Right lobe of liver (tissue), 6 donors: ENCODE measurements around the gene INTS1. TPM values are rescaled to one million over a fixed set of nuclear protein-coding genes. Genes with fewer than 3 reads are reported as not detected.

Source experiments
- ATAC-seq, 4 donors: fragments of 200-7000 bp; cut with Tn5 transposase; one replicate each; pipeline ENCODE4 v1.9.1; 2020; ENCODE audit warnings: mild to moderate bottlenecking in 4 of 4, moderate library complexity in 4 of 4
- DNase-seq, 3 donors: peaks; one replicate each; pipeline ENCODE4 v3.0.0-alpha.2; 2020
- H3K27ac ChIP-seq, 3 donors: fragments of 200-600 bp; one replicate each; pipeline ENCODE4 v1.8.0; 2022
- H3K27me3 ChIP-seq, 2 donors: fragments of 200-600 bp; one replicate each; pipeline ENCODE4 v1.8.0; 2022
- H3K36me3 ChIP-seq, 4 donors: fragments of 200-600 bp; sonication (generic) in 1 of 4; one replicate each; pipeline versions ENCODE4 v1.5.1 to v1.8.0; 2017 to 2022; ENCODE audit warnings: control low read depth in 1 of 4
- H3K4me1 ChIP-seq, 4 donors: fragments of 200-600 bp; sonication (generic) in 1 of 4; one replicate each; pipeline versions ENCODE4 v1.5.1 to v1.8.0; 2017 to 2022; ENCODE audit warnings: control low read depth in 1 of 4
- H3K4me3 ChIP-seq, 3 donors: fragments of 200-600 bp; one replicate each; pipeline ENCODE4 v1.8.0; 2022
- H3K9me3 ChIP-seq, 4 donors: fragments of 200-600 bp; sonication (generic) in 1 of 4; one replicate each; pipeline versions ENCODE4 v1.5.1 to v1.8.0; 2017 to 2022; ENCODE audit warnings: control low read depth in 1 of 4
- POLR2A ChIP-seq: fragments of 450-650 bp; IDR thresholded peaks from one replicate; pipeline ENCODE4 v1.6.1; 2017; ENCODE audit warnings: antibody characterized with exemption, mild to moderate bottlenecking
- WGBS: methylation state at CpG from one replicate; pipeline ENCODE4 v1.1.6; 2018; ENCODE audit warnings: low coverage, low lambda C conversion rate; ENCODE audit not compliant: insufficient coverage; ENCODE audit errors: missing lambda C conversion rate; 5-methylcytosine and 5-hydroxymethylcytosine counted together
- intact Hi-C, 2 donors: fragments of 100-400 bp; cut with DNase I; formaldehyde crosslinking; loops; one replicate each; pipeline versions ENCODE4 v1.11.2 to v1.14.1; 2022
- total RNA-seq, 6 experiments: library from RNA; depleted of rRNA in 2 of 6; stranded (reverse); fragments of >200 nt in 2 of 6; fragmentation: NEBNext Ultra II Directional in 3 of 6; extraction: Animal tissue kit (Norgen Biotek cat#: 25700) in 3 of 6; gene quantifications; one replicate each; pipeline versions ENCODE4 v1.1.0 to v1.2.4, GENCODE V29; 2016 to 2023
- TF ChIP-seq, protein P1 (sequence below), 4 donors: fragments of 200-600 bp in 3 of 4; fragments of 450-650 bp in 1 of 4; IDR thresholded peaks; one replicate each; pipeline versions ENCODE4 v1.5.1 to v1.8.0; 2016 to 2022; ENCODE audit warnings: antibody characterized with exemption in 4 of 4, mild to moderate bottlenecking in 2 of 4
- donor health status: DM: no; HTN: yes; CAD: no.
- donor health status: DM: no; HTN: no; CAD: no.
- donor health status: DM: no; HTN: no; CAD: no.
- donor health status: DM: no; HTN: yes; CAD: no.
- donor health status: DM: no; HTN: yes; CAD: no.

The INTS1 gene
- total RNA-seq, 6 experiments from 2014 or later: 30.1 to 49.6 (median 41.2) TPM

DNA sequence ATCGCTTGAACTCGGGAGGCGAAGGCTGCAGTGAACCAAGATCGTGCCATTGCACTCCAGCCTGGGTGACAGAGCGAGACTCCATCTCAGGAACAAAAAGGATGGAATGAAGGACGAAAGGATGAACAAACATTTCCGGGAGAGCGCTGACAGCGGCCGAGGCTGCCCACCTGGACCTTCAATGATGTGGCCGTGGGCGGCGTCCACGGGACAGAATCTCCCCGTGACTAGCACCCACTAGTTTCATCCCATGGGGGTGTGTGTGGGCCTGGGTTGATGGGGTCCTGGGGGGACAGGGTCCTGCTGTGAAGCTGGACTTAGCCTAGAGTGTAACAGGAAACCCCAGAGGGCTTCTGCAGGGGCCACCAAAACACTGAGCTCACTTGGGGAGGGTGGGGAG is 77.7 kb downstream of the INTS1 start:
- intact Hi-C loops: loop anchor here in 1 of 2 donors (10.0 kb wide), 1 partner anchor 48 kb away; no protein-coding TSS in a partner anchor
- TF ChIP-seq, protein P1, sequence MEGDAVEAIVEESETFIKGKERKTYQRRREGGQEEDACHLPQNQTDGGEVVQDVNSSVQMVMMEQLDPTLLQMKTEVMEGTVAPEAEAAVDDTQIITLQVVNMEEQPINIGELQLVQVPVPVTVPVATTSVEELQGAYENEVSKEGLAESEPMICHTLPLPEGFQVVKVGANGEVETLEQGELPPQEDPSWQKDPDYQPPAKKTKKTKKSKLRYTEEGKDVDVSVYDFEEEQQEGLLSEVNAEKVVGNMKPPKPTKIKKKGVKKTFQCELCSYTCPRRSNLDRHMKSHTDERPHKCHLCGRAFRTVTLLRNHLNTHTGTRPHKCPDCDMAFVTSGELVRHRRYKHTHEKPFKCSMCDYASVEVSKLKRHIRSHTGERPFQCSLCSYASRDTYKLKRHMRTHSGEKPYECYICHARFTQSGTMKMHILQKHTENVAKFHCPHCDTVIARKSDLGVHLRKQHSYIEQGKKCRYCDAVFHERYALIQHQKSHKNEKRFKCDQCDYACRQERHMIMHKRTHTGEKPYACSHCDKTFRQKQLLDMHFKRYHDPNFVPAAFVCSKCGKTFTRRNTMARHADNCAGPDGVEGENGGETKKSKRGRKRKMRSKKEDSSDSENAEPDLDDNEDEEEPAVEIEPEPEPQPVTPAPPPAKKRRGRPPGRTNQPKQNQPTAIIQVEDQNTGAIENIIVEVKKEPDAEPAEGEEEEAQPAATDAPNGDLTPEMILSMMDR (IDR thresholded peaks at IDR 0.05): no peak
- TF ChIP-seq POLR2A: no peak
- H3K27me3 ChIP-seq: no peaks in the 10 kb centered on the region
- no peaks in the 10 kb centered on the region for H3K9me3 ChIP-seq
- WGBS: 76% methylated on average over 6 of the region's 15 CpGs
- no peaks in the 10 kb centered on the region for H3K36me3 ChIP-seq
- no peak for ATAC-seq
- H3K4me3 ChIP-seq: no peak overlapping the region
- H3K27ac ChIP-seq: no peak overlapping the region
- no peaks in the 10 kb centered on the region for H3K4me1 ChIP-seq
- DNase-seq: no peak

DNA sequence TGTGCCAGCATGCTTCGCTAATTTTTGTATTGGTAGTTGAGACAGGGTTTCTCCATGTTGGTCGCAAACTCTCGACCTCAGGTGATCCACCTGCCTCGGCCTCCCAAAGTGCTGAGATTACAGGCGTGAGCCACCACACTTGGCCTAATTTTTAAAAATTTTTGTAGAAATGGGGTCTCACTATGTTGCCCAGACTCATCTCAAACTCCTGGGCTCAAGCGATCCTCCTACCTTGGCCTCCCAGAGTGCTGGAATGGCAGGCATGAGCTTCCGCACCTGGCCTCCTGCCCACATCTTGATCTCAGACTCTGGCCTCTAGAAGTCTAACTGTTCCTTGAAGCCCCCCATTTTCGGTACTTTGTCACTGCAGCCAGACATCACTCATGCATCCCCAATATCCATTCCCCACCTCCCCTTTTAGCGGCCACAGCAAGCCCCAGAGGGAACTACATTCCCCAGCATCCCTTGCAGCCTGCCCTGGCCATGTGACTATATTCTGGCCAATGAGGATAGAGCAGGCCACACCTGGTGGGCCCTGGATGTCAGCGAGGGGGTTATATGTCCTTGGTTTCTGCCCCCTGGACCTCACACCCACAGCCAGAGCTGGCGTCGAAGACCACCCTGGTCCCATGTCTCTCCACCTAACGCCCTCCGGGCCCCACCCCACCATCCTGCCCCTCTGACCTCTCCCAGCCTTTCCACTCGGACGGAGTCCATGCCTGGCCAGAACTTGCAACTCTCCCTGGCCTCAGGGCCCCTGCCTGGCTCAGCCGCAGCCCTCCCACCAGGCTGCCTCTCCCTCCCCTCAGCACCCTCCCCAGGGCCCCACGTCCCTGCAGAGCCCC is 78.7 kb downstream of the INTS1 start:
- ATAC-seq: peak in 1 of 4 donors; percentile 24
- DNase-seq: no peak
- no peak for TF ChIP-seq POLR2A
- TF ChIP-seq, protein P1 (IDR thresholded peaks at IDR 0.05): no peak
- intact Hi-C loops: loop anchor here in 1 of 2 donors (10.0 kb wide), 1 partner anchor 49 kb away; no protein-coding TSS in a partner anchor
- H3K9me3 ChIP-seq: no peaks in the 10 kb centered on the region
- no peaks in the 10 kb centered on the region for H3K36me3 ChIP-seq
- H3K4me1 ChIP-seq: no peaks in the 10 kb centered on the region
- H3K4me3 ChIP-seq: no peak overlapping the region
- 50% methylated on average over 15 of the region's 18 CpGs for WGBS
- no peaks in the 10 kb centered on the region for H3K27me3 ChIP-seq
- H3K27ac ChIP-seq: no peak overlapping the region

DNA sequence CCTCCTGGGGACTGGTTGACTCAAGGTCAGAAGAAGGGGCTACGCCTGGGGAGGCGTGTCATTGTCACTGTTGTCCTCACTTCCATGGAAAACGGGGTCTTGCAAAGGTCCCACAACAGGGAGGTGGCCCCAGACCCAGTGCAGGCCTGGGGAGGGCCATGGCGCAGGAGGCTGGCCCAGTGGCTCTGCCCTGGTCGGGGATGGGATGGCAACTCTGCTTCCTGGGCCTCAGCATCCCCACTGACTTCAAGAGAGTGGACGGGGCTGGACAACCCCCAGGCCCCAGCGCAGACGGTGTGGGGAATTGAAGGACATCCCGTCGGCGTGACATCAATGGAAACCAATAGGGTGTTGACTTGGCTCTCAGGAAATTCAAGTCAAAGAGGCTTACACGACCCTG is 80.1 kb downstream of the INTS1 start:
- Histone ChIP-seq H3K27ac (no peak overlapping the region), H3K4me1 (no peaks in the 10 kb centered on the region), H3K36me3 (no peaks in the 10 kb centered on the region), H3K27me3 (no peaks in the 10 kb centered on the region), H3K9me3 (no peaks in the 10 kb centered on the region), H3K4me3 (no peak overlapping the region)
- intact Hi-C loops: loop anchor here in 1 of 2 donors (10.0 kb wide), 1 partner anchor 51 kb away; no protein-coding TSS in a partner anchor
- TF ChIP-seq POLR2A: no peak
- TF ChIP-seq, protein P1 (IDR thresholded peaks at IDR 0.05): no peak
- DNase-seq (peak in 1 of 3 donors; percentile 35), ATAC-seq (no peak)
- 33% methylated on average over 1 of the region's 12 CpGs for WGBS

DNA sequence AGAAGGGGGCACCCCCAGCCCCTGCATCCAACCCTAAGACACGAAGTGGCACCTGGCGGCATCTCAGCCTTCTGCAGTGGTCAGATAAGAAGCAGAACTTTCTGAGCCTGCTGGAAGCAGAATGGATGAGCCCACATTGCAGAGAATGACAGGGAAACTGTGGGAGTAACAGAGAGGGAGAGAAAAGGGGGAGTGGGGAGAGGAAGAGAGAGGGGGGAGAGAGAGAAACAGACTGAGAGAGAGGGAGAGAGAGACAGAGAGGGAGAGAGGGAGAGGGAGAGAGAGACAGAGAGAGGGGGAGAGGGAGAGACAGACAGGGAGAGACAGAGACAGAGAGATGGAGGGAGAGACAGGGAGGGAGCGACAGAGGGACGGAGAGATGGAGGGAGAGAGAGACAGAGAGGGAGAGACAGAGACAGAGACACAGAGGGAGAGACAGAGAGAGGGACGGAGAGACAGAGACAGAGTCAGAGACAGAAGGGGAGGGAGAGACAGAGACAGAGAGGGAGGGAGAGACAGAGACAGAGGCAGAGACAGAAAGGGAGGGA is 80.9 kb downstream of the INTS1 start:
- TF ChIP-seq POLR2A: no peak
- TF ChIP-seq, protein P1 (IDR thresholded peaks at IDR 0.05): no peak
- ATAC-seq (no peak), DNase-seq (no peak)
- intact Hi-C loops: loop anchor here in 1 of 2 donors (10.0 kb wide), 1 partner anchor 51 kb away; no protein-coding TSS in a partner anchor
- no peaks in the 10 kb centered on the region for H3K36me3 ChIP-seq
- H3K4me3 ChIP-seq: no peak overlapping the region
- WGBS: 50% methylated on average over 5 of the region's 5 CpGs
- H3K4me1 ChIP-seq: no peaks in the 10 kb centered on the region
- no peak overlapping the region for H3K27ac ChIP-seq
- H3K9me3 ChIP-seq: no peaks in the 10 kb centered on the region
- H3K27me3 ChIP-seq: no peaks in the 10 kb centered on the region
